ENCODE results near the gene GXYLT2.
"Not testable (repeated sequence)": the region's sequence is repeated elsewhere in the genome, so short reads cannot be mapped to it uniquely, and the experiment has no call there.

GXYLT2 gene

GRCh38 chr3:72892870-72893269, 5.0 kb downstream of the GXYLT2 start:
- no peak for DNase-seq (ENCODE audit: low spot score)

GRCh38 chr3:72894976-72895552, 7.2 kb downstream of the GXYLT2 start:
- no peak for DNase-seq (ENCODE audit: low spot score)

GRCh38 chr3:72896996-72897757, 9.3 kb downstream of the GXYLT2 start:
- DNase-seq (ENCODE audit: low spot score) = no peak

GRCh38 chr3:72897758-72898007, 9.8 kb downstream of the GXYLT2 start:
- DNase-seq (ENCODE audit: low spot score) = no peak

GRCh38 chr3:72899349-72899765, 11.5 kb downstream of the GXYLT2 start:
- DNase-seq (ENCODE audit: low spot score) = no peak

GRCh38 chr3:72900048-72900447, 12.2 kb downstream of the GXYLT2 start:
- DNase-seq (ENCODE audit: low spot score) = no peak

GRCh38 chr3:72901840-72902239, 14.0 kb downstream of the GXYLT2 start:
- DNase-seq (ENCODE audit: low spot score) = no peak

- no peak for DNase-seq (ENCODE audit: low spot score)
These were observed 15.2 kb downstream of the GXYLT2 start for GRCh38 chr3:72903004-72903403.

GRCh38 chr3:72904163-72904562, 16.3 kb downstream of the GXYLT2 start:
- no peak for DNase-seq (ENCODE audit: low spot score)

- no peak for DNase-seq (ENCODE audit: low spot score)
These were observed 18.3 kb downstream of the GXYLT2 start for GRCh38 chr3:72906154-72906553.

GRCh38 chr3:72907131-72907711, 19.4 kb downstream of the GXYLT2 start:
- DNase-seq (ENCODE audit: low spot score) = no peak

- DNase-seq (ENCODE audit: low spot score) = no peak
These were observed 20.1 kb downstream of the GXYLT2 start for GRCh38 chr3:72907731-72908620.

- no peak for DNase-seq (ENCODE audit: low spot score)
These were observed 21.7 kb downstream of the GXYLT2 start for GRCh38 chr3:72909591-72909990.

- DNase-seq (ENCODE audit: low spot score) = no peak
These were observed 24.7 kb downstream of the GXYLT2 start for GRCh38 chr3:72912532-72912931.

- no peak for DNase-seq (ENCODE audit: low spot score)
These were observed 26.5 kb downstream of the GXYLT2 start for GRCh38 chr3:72914383-72914782.

- no peak for DNase-seq (ENCODE audit: low spot score)
These were observed 28.4 kb downstream of the GXYLT2 start for GRCh38 chr3:72916250-72916649.

GRCh38 chr3:72919520-72919919, 31.7 kb downstream of the GXYLT2 start:
- no peak for DNase-seq (ENCODE audit: low spot score)

- no peak for DNase-seq (ENCODE audit: low spot score)
These were observed 36.2 kb downstream of the GXYLT2 start for GRCh38 chr3:72924055-72924454.

GRCh38 chr3:72928781-72929735, 41.2 kb downstream of the GXYLT2 start:
- DNase-seq (ENCODE audit: low spot score) = not testable (repeated sequence)

GRCh38 chr3:72930754-72931153, 42.9 kb downstream of the GXYLT2 start:
- DNase-seq (ENCODE audit: low spot score) = no peak

GRCh38 chr3:72932416-72932815, 44.6 kb downstream of the GXYLT2 start:
- no peak for DNase-seq (ENCODE audit: low spot score)

Data from cerebellar cortex (tissue), 1 donor.